Jurkat, Clone E6-1 (cell line): ENCODE data around the gene DGKD.
A peak's percentile ranks its signal among the peaks of the same experiment; 100 is the strongest.

Source experiments
- DNase-seq: peaks from one replicate; pipeline ENCODE4 v3.0.0-alpha.2; 2011; ENCODE audit warnings: low read depth, low spot score
- H3K4me3 ChIP-seq: 2 replicates; pipeline ENCODE4 v1.5.1; 2011; ENCODE audit warnings: mild to moderate bottlenecking, low read length, control low read depth, moderate library complexity

Gene DGKD

GRCh38 chr2:233435436-233436190 lies 81.3 kb downstream of the DGKD start:
- no peak for DNase-seq
- no peak overlapping the region for H3K4me3 ChIP-seq

GRCh38 chr2:233436191-233436581 lies 81.9 kb downstream of the DGKD start:
- no peak overlapping the region for H3K4me3 ChIP-seq
- no peak for DNase-seq

GRCh38 chr2:233436691-233437438 lies 82.6 kb downstream of the DGKD start:
- DNase-seq = no peak
- H3K4me3 ChIP-seq = no peak overlapping the region

GRCh38 chr2:233437439-233437955 lies 83.2 kb downstream of the DGKD start:
- DNase-seq = no peak

GRCh38 chr2:233438573-233439147 lies 84.4 kb downstream of the DGKD start:
- no peak overlapping the region for H3K4me3 ChIP-seq
- DNase-seq = no peak

More at GRCh38 chr2:233437439-233437955, 83.2 kb downstream of the DGKD start:
- H3K4me3 ChIP-seq = no peak overlapping the region

GRCh38 chr2:233439191-233439590 lies 84.9 kb downstream of the DGKD start:
- H3K4me3 ChIP-seq = no peak overlapping the region
- DNase-seq = no peak

- no peak for DNase-seq
- H3K4me3 ChIP-seq = no peak overlapping the region
Measured at GRCh38 chr2:233440314-233440713, 86.0 kb downstream of the DGKD start.

- DNase-seq = no peak
- H3K4me3 ChIP-seq = no peak overlapping the region
Measured at GRCh38 chr2:233440714-233441113, 86.4 kb downstream of the DGKD start.

GRCh38 chr2:233441161-233442027 lies 87.1 kb downstream of the DGKD start:
- H3K4me3 ChIP-seq = no peak overlapping the region
- DNase-seq = no peak

- H3K4me3 ChIP-seq = no peak overlapping the region
Measured at GRCh38 chr2:233442028-233442310, 87.7 kb downstream of the DGKD start.

GRCh38 chr2:233443511-233444183 lies 89.4 kb downstream of the DGKD start:
- H3K4me3 ChIP-seq = no peak overlapping the region
- peak; percentile 78 for DNase-seq

More at GRCh38 chr2:233442028-233442310, 87.7 kb downstream of the DGKD start:
- DNase-seq = no peak

- DNase-seq = no peak
- H3K4me3 ChIP-seq = no peak overlapping the region
Measured at GRCh38 chr2:233444501-233444900, 90.2 kb downstream of the DGKD start.

GRCh38 chr2:233445152-233445830 lies 91.0 kb downstream of the DGKD start:
- no peak for DNase-seq

GRCh38 chr2:233446121-233446520 lies 91.8 kb downstream of the DGKD start:
- H3K4me3 ChIP-seq = no peak overlapping the region
- DNase-seq = no peak

More at GRCh38 chr2:233445152-233445830, 91.0 kb downstream of the DGKD start:
- no peak overlapping the region for H3K4me3 ChIP-seq

GRCh38 chr2:233446606-233447305 lies 92.5 kb downstream of the DGKD start:
- no peak overlapping the region for H3K4me3 ChIP-seq
- DNase-seq = no peak

GRCh38 chr2:233447506-233448219 lies 93.4 kb downstream of the DGKD start:
- no peak overlapping the region for H3K4me3 ChIP-seq
- no peak for DNase-seq

GRCh38 chr2:233448220-233448559 lies 93.9 kb downstream of the DGKD start:
- peak; percentile 26 for DNase-seq
- H3K4me3 ChIP-seq = no peak overlapping the region
